Measurements from ENCODE around the gene VPS51. TPM values are rescaled to one million over a fixed set of nuclear protein-coding genes. Genes with fewer than 3 reads are reported as not detected.

Gene VPS51
- total RNA-seq, 2 donors from 2014 or later, result 323 to 542 TPM

DNA sequence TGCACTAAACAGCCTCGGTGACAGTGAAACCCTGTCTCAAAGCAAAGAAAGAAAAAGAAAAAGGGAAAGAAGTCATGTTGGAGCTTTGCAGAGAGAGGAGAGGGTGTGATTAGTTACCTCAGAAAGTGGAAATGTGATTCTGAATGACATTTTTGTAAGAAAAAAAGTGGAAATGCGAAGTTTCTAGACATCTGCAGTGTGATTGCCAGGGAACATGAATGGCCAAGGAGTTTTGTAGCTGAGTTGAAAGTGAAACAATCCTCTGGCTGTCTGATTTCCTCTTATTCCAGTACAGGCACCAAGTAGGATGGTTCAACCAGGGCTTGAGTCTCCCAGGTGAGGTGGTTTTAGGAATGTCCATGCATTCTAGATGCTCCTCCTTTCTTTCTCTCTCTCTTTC is 56.1 kb downstream of the VPS51 start:
- no peak overlapping the region for H3K27ac ChIP-seq
- intact Hi-C loops (cut with DNase I), result no loop called here
- no peaks in the 10 kb centered on the region for H3K9me3 ChIP-seq
- H3K4me1 ChIP-seq (replicated peaks), result no peaks in the 10 kb centered on the region
- DNase-seq (ENCODE audit: low spot score), result no peak
- 84% methylated on average over 2 of the region's 2 CpGs for WGBS
- no peaks in the 10 kb centered on the region for H3K27me3 ChIP-seq (replicated peaks; ENCODE audit: insufficient read depth)
- H3K36me3 ChIP-seq, result no peaks in the 10 kb centered on the region
- no peak overlapping the region for H3K4me3 ChIP-seq
- TF ChIP-seq CTCF (IDR thresholded peaks at IDR 0.05) (no peak), POLR2A (IDR thresholded peaks at IDR 0.05) (no peak), POLR2AphosphoS5 (IDR thresholded peaks at IDR 0.05) (no peak)

DNA sequence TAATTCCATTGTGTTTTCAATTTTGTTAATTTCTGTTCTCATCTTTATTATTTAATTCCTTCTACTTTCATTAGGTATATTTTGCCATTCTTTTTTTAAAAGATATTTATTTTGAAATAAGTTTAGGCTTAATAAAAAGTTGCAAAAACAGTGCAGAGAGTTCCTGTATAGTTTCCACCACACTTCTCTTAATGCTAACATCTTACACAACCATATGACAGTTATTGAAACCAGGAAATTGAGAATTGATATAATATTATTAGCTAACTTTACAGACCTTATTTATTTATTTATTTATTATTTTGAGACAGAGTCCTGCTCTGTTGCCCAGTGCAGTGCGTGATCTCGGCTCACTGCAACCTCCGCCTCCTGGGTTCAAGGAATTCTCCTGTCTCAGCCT is 60.2 kb downstream of the VPS51 start:
- Histone ChIP-seq H3K27me3 (replicated peaks; ENCODE audit: insufficient read depth) (no peaks in the 10 kb centered on the region), H3K4me1 (replicated peaks) (no peaks in the 10 kb centered on the region), H3K4me3 (no peak overlapping the region), H3K27ac (no peak overlapping the region), H3K36me3 (no peaks in the 10 kb centered on the region), H3K9me3 (no peaks in the 10 kb centered on the region)
- TF ChIP-seq CTCF (IDR thresholded peaks at IDR 0.05) (no peak), POLR2AphosphoS5 (IDR thresholded peaks at IDR 0.05) (no peak)
- WGBS, result 95% methylated on average over 3 of the region's 3 CpGs
- intact Hi-C loops (cut with DNase I), result no loop called here
- no peak for DNase-seq (ENCODE audit: low spot score)

- H3K27ac ChIP-seq, result no peak overlapping the region
- no peaks in the 10 kb centered on the region for H3K27me3 ChIP-seq (replicated peaks; ENCODE audit: insufficient read depth)
- no peaks in the 10 kb centered on the region for H3K9me3 ChIP-seq
- H3K4me1 ChIP-seq (replicated peaks), result no peaks in the 10 kb centered on the region
- H3K36me3 ChIP-seq, result no peaks in the 10 kb centered on the region
- no peak overlapping the region for H3K4me3 ChIP-seq
- no peak for DNase-seq (ENCODE audit: low spot score)
- intact Hi-C loops (cut with DNase I), result no loop called here
- WGBS, result 93% methylated on average over 3 of the region's 3 CpGs
- TF ChIP-seq CTCF (IDR thresholded peaks at IDR 0.05) (no peak), POLR2A (IDR thresholded peaks at IDR 0.05) (no peak)
These were observed 60.9 kb downstream of the VPS51 start for GRCh38 chr11:65156926-65157325.

- Histone ChIP-seq H3K36me3 (no peaks in the 10 kb centered on the region), H3K4me1 (replicated peaks) (no peaks in the 10 kb centered on the region), H3K27ac (no peak overlapping the region), H3K4me3 (no peak overlapping the region), H3K27me3 (replicated peaks; ENCODE audit: insufficient read depth) (no peaks in the 10 kb centered on the region), H3K9me3 (no peaks in the 10 kb centered on the region)
- intact Hi-C loops (cut with DNase I), result no loop called here
- 83% methylated on average over 3 of the region's 3 CpGs for WGBS
- TF ChIP-seq CTCF (IDR thresholded peaks at IDR 0.05) (no peak), POLR2A (IDR thresholded peaks at IDR 0.05) (no peak), POLR2AphosphoS5 (IDR thresholded peaks at IDR 0.05) (no peak)
- DNase-seq (ENCODE audit: low spot score), result no peak
These were observed 61.3 kb downstream of the VPS51 start for GRCh38 chr11:65157336-65157735.

DNA sequence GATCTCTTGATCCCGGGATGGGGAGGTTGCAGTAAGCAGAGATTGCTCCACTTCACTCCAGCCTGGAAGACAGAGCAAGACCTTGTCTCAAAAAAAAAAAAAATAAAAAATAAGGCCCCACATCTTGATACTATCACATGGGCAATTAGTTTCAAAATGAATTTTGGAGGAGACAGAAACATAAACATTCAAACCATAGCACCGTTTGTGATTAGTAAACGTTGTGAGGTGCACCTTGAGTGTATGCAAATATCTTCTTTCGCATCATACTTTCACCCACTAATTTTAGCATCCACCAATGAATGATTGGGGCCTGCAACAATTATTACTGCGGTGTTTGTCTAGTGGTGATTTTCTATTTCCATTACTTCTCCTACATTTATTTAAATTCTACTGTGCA is 63.0 kb downstream of the VPS51 start:
- Histone ChIP-seq H3K4me1 (replicated peaks) (no peaks in the 10 kb centered on the region), H3K27me3 (replicated peaks; ENCODE audit: insufficient read depth) (no peaks in the 10 kb centered on the region), H3K27ac (no peak overlapping the region), H3K4me3 (no peak overlapping the region), H3K36me3 (no peaks in the 10 kb centered on the region), H3K9me3 (no peaks in the 10 kb centered on the region)
- WGBS, result 74% methylated on average over 5 of the region's 5 CpGs
- intact Hi-C loops (cut with DNase I), result no loop called here
- DNase-seq (ENCODE audit: low spot score), result no peak
- TF ChIP-seq POLR2AphosphoS5 (IDR thresholded peaks at IDR 0.05), result no peak
- no peak for TF ChIP-seq POLR2A (IDR thresholded peaks at IDR 0.05)
- no peak for TF ChIP-seq CTCF (IDR thresholded peaks at IDR 0.05)
